SU-DHL-6 (cell line): ENCODE results near the gene XPOT.

ENCODE experiments used
- EZH2phosphoT487 ChIP-seq: fragments of 200-600 bp; sonication (generic), shearing (Covaris generic); conservative IDR thresholded peaks from 2 replicates; pipeline ENCODE4 v1.6.1; 2018; ENCODE audit warnings: mild to moderate bottlenecking, antibody characterized with exemption, low read length, moderate library complexity, mixed read lengths
- TF ChIP-seq, protein P1 (sequence below): fragments of 200-600 bp; sonication (generic); IDR thresholded peaks from one replicate; pipeline ENCODE4 v1.5.1; 2017; ENCODE audit warnings: antibody characterized with exemption, mild to moderate bottlenecking, low read length, moderate library complexity; ENCODE audit not compliant: insufficient read depth, poor library complexity, severe bottlenecking

GRCh38 chr12:64387197-64387816, 16.9 kb upstream of the XPOT start:
- TF ChIP-seq, protein P1, sequence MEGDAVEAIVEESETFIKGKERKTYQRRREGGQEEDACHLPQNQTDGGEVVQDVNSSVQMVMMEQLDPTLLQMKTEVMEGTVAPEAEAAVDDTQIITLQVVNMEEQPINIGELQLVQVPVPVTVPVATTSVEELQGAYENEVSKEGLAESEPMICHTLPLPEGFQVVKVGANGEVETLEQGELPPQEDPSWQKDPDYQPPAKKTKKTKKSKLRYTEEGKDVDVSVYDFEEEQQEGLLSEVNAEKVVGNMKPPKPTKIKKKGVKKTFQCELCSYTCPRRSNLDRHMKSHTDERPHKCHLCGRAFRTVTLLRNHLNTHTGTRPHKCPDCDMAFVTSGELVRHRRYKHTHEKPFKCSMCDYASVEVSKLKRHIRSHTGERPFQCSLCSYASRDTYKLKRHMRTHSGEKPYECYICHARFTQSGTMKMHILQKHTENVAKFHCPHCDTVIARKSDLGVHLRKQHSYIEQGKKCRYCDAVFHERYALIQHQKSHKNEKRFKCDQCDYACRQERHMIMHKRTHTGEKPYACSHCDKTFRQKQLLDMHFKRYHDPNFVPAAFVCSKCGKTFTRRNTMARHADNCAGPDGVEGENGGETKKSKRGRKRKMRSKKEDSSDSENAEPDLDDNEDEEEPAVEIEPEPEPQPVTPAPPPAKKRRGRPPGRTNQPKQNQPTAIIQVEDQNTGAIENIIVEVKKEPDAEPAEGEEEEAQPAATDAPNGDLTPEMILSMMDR = no peak
- no peak for TF ChIP-seq EZH2phosphoT487
